Common myeloid progenitor, CD34-positive (primary cell): ENCODE measurements around the gene CAVIN2.

Source experiments
- CTCF ChIA-PET: fragments of 350-600 bp; sonication (Branson Sonifier 250); formaldehyde crosslinking; loops from one replicate; lab custom pipeline; 2021; ENCODE audit warnings: antibody characterized with exemption; lab: Charles Lee
- POLR2A ChIA-PET: fragments of 350-600 bp; sonication (Branson Sonifier 250); formaldehyde crosslinking; loops from one replicate; lab custom pipeline; 2021; ENCODE audit warnings: antibody characterized with exemption; lab: Charles Lee
- DNase-seq, 3 donors: peaks; one replicate each; pipeline versions ENCODE4 v3.0.0 to v3.0.0-alpha.2; 2013
- H3K27ac ChIP-seq, 2 experiments: 1 replicate in 1 of 2; 2 replicates in 1 of 2; pipeline ENCODE4 v1.7.0; 2013; ENCODE audit warnings: inconsistent platforms in 2 of 2, low read length in 2 of 2, mild to moderate bottlenecking in 2 of 2, low read depth in 1 of 2, moderate library complexity in 1 of 2; ENCODE audit not compliant: severe bottlenecking in 2 of 2, insufficient read depth in 1 of 2, poor library complexity in 1 of 2
- H3K27me3 ChIP-seq, 5 experiments: replicated peaks in 2 of 5; 1 replicate in 3 of 5; 2 replicates in 2 of 5; pipeline versions ENCODE4 v1.6.1 to v1.7.0; 2013; ENCODE audit warnings: low read length in 4 of 5, mild to moderate bottlenecking in 2 of 5, moderate library complexity in 2 of 5, inconsistent platforms in 1 of 5; ENCODE audit not compliant: insufficient read depth in 5 of 5, control insufficient read depth in 4 of 5
- H3K36me3 ChIP-seq, 4 experiments: 1 replicate in 2 of 4; 2 replicates in 2 of 4; pipeline versions ENCODE4 v1.6.1 to v1.7.0; 2013; ENCODE audit warnings: low read length in 3 of 4, control low read depth in 1 of 4, mild to moderate bottlenecking in 1 of 4; ENCODE audit not compliant: control insufficient read depth in 4 of 4, insufficient read depth in 4 of 4
- H3K4me1 ChIP-seq, 4 experiments: 1 replicate in 3 of 4; 2 replicates in 1 of 4; pipeline versions ENCODE4 v1.6.1 to v1.7.1; 2013; ENCODE audit warnings: low read length in 3 of 4, mild to moderate bottlenecking in 3 of 4, control low read depth in 1 of 4, inconsistent platforms in 1 of 4, moderate library complexity in 1 of 4; ENCODE audit not compliant: control insufficient read depth in 4 of 4, insufficient read depth in 4 of 4; ENCODE audit errors: control extremely low read depth in 1 of 4
- H3K4me3 ChIP-seq, 7 experiments: 1 replicate in 4 of 7; 2 replicates in 3 of 7; pipeline versions ENCODE4 v1.5.1 to v1.7.0; 2013; ENCODE audit warnings: mild to moderate bottlenecking in 7 of 7, low read length in 6 of 7, moderate library complexity in 6 of 7, inconsistent platforms in 2 of 7, low read depth in 2 of 7, control low read depth in 1 of 7; ENCODE audit not compliant: insufficient read depth in 4 of 7, control insufficient read depth in 1 of 7; ENCODE audit errors: extremely low read depth in 1 of 7
- H3K9me3 ChIP-seq, 5 experiments: 1 replicate in 4 of 5; 2 replicates in 1 of 5; pipeline versions ENCODE4 v1.6.1 to v1.7.1; 2013; ENCODE audit warnings: low read length in 4 of 5, mild to moderate bottlenecking in 2 of 5, inconsistent platforms in 1 of 5, low read depth in 1 of 5, moderate library complexity in 1 of 5; ENCODE audit not compliant: control insufficient read depth in 4 of 5, insufficient read depth in 2 of 5; ENCODE audit errors: control extremely low read depth in 1 of 5
- WGBS: methylation state at CpG from one replicate; pipeline ENCODE4 v1.1.5; 2013; ENCODE audit not compliant: insufficient coverage; 5-methylcytosine and 5-hydroxymethylcytosine counted together

Gene CAVIN2

GRCh38 chr2:191833356-191833755 lies 13.5 kb downstream of the CAVIN2 start:
- Histone ChIP-seq H3K36me3 (peaks cover 4 to 22% (median 10%) of the 10 kb centered on the region in 4 experiments), H3K27ac (no peak overlapping the region), H3K9me3 (peaks cover 0 to 3% (median 0%) of the 10 kb centered on the region in 5 experiments), H3K4me3 (no peak overlapping the region), H3K27me3 (no peaks in the 10 kb centered on the region), H3K4me1 (peaks cover 4 to 36% (median 28%) of the 10 kb centered on the region in 4 experiments)
- ChIA-PET CTCF (interaction anchor here (3.1 to 3.2 kb wide), 2 partner anchors 11 to 21 kb away, joined by 11 to 14 read pairs; no protein-coding TSS in a partner anchor), POLR2A (no interaction called here)
- no peak for DNase-seq
- WGBS: 100% methylated on average over 1 of the region's 4 CpGs

DNA sequence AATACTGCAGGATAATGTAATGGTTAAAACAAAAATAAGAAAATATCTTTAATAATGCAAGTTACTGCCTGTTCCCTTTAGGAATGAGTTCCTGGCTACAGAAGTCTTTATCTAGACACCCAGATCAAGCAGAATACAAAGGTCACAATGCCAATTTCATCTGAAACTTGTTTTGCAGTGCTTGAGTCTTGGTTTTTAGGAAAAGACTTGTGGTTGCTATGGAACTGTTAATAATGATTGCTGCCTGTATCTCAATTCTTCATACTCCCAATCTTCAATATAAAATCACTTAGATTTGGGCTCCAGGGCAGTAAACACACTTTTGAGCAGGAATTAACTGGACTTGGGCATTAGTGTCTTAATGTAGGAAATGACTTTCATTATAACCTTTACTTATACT lies 14.2 kb downstream of the CAVIN2 start:
- Histone ChIP-seq H3K27me3 (no peaks in the 10 kb centered on the region), H3K36me3 (peaks cover 4 to 22% (median 10%) of the 10 kb centered on the region in 4 experiments), H3K9me3 (peaks cover 0 to 3% (median 0%) of the 10 kb centered on the region in 5 experiments), H3K4me1 (peaks cover 3 to 29% (median 23%) of the 10 kb centered on the region in 4 experiments), H3K27ac (no peak overlapping the region), H3K4me3 (no peak overlapping the region)
- no peak for DNase-seq
- POLR2A ChIA-PET: no interaction called here
- CTCF ChIA-PET: interaction anchor here (1.0 to 3.1 kb wide), 2 partner anchors 20 to 330 kb away, joined by 3 to 14 read pairs; no protein-coding TSS in a partner anchor

DNA sequence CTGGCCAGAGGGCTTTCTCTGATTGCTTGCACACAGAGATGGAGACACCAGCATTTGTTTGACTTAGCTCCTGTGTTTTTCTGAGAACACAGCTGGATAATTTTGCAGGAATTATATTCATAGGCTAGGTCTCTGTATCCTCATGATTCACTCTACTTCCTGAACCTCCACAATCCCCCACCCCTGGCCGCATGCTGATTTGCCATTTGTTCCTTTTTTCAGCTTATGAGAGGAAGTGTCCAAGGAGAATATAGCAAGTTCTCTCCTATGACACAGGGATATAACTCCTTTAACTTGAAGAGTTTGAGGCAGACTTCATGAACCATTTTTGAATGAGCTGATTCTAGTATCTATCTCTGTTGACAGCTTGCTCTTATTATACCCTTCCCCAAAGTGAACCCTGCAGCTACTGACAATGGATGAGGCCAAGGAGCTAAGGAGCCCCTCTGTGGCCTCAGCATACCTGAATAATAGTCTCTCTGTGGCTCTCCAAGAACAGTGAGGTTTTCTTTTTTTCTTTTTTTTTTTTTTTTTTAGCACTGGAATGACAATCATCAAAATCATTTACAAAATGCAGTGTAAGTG lies 15.4 kb downstream of the CAVIN2 start:
- Histone ChIP-seq H3K27ac (no peak overlapping the region), H3K4me3 (no peak overlapping the region), H3K4me1 (peaks cover 0 to 18% (median 12%) of the 10 kb centered on the region in 4 experiments), H3K27me3 (no peaks in the 10 kb centered on the region), H3K36me3 (peaks cover 4 to 22% (median 10%) of the 10 kb centered on the region in 4 experiments), H3K9me3 (peaks cover 0 to 3% (median 0%) of the 10 kb centered on the region in 5 experiments)
- peak in 2 of 3 donors; percentile 53 to 63 for DNase-seq
- POLR2A ChIA-PET: no interaction called here
- CTCF ChIA-PET: interaction anchor here (1.0 to 1.6 kb wide), 4 partner anchors 9 to 331 kb away, joined by 3 to 8 read pairs (median 4); no protein-coding TSS in a partner anchor
- 0% methylated on average over 1 of the region's 1 CpG for WGBS

DNA sequence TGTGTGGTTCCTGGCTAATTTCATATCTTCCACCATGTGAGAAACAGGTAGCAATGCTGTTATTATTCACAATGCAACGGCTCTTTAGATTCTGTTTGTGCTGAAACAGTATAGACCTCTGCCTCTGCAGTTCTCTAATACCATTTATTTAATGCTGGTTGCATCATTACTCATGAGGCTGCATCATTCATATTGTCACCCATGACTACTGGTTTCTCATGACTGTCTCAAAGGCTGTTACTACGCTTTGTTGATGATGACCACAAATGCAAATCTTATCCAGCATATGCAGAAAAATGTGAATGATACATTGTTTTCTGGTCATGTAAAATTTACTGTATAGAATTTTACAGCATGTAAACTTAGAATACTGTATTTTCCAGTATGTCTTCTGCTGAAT lies 22.5 kb downstream of the CAVIN2 start:
- POLR2A ChIA-PET: no interaction called here
- no peaks in the 10 kb centered on the region for H3K27me3 ChIP-seq
- no peak overlapping the region for H3K4me3 ChIP-seq
- peaks cover 0 to 3% (median 0%) of the 10 kb centered on the region in 4 experiments for H3K36me3 ChIP-seq
- no peak for DNase-seq
- 100% methylated on average over 1 of the region's 2 CpGs for WGBS
- H3K27ac ChIP-seq: no peak overlapping the region
- H3K9me3 ChIP-seq: peaks cover 0 to 3% (median 0%) of the 10 kb centered on the region in 5 experiments
- no peaks in the 10 kb centered on the region for H3K4me1 ChIP-seq
- CTCF ChIA-PET: interaction anchor here (1.1 kb wide), 1 partner anchor 11 kb away, joined by 4 read pairs; no protein-coding TSS in a partner anchor

DNA sequence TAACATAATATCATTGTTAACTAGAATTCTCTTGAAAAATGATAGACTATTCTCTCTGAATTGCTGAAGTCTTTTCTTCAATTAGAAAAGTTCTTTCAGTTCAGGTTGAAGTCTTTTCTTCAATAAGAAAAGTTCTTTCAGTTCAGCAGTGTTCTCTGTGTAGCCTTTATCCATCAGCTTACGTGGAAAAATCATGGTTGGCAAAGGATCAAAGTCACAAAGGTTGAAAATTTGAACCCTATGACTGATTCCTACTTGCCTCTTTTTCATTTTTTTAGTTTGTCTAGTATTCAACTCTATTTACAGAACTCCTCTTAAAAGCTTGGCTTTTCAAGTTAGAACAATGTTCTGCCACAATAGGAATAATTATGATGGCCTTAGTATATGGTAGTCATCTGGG lies 25.8 kb downstream of the CAVIN2 start:
- POLR2A ChIA-PET: no interaction called here
- no peak for DNase-seq
- Histone ChIP-seq H3K36me3 (no peaks in the 10 kb centered on the region), H3K27me3 (no peaks in the 10 kb centered on the region), H3K27ac (no peak overlapping the region), H3K4me1 (no peaks in the 10 kb centered on the region), H3K4me3 (no peak overlapping the region), H3K9me3 (no peaks in the 10 kb centered on the region)
- WGBS: 100% methylated on average over 1 of the region's 1 CpG
- CTCF ChIA-PET: interaction anchor here (1.6 to 1.7 kb wide), 2 partner anchors 8 to 341 kb away, joined by 4 to 5 read pairs; no protein-coding TSS in a partner anchor

- peak in 2 of 3 donors; percentile 30 to 46 for DNase-seq
- 41% methylated on average over 7 of the region's 7 CpGs for WGBS
- CTCF ChIA-PET: interaction anchor here (0.6 to 3.0 kb wide), 10 partner anchors 8 to 344 kb away, joined by 3 to 20 read pairs (median 3); no protein-coding TSS in a partner anchor
Observed at GRCh38 chr2:191818725-191819350, 28.1 kb downstream of the CAVIN2 start.

More at GRCh38 chr2:191818725-191819350, 28.1 kb downstream of the CAVIN2 start:
- Histone ChIP-seq H3K4me1 (no peaks in the 10 kb centered on the region), H3K4me3 (peak overlapping the region in 1 of 7 experiments; percentile 25), H3K9me3 (no peaks in the 10 kb centered on the region), H3K27me3 (no peaks in the 10 kb centered on the region), H3K27ac (no peak overlapping the region), H3K36me3 (no peaks in the 10 kb centered on the region)
- POLR2A ChIA-PET: interaction anchor here (0.8 kb wide), 1 partner anchor 1920 kb away, joined by 3 read pairs; no protein-coding TSS in a partner anchor
